ENCODE results near the gene TRIM65. TPM values are rescaled to one million over a fixed set of nuclear protein-coding genes. Genes with fewer than 3 reads are reported as not detected.

TRIM65 gene
- total and polyA plus RNA-seq, 2 of the 13 experiments (the other 11 are each of a cell fraction or from before 2014, with no cell fraction given): 10.3 to 22.4 TPM

GRCh38 chr17:75927286-75927922 is 30.7 kb upstream of the TRIM65 start (continued):
- no peak for TF ChIP-seq ZNF205 (CRISPR knock-in tag; IDR thresholded peaks at IDR 0.05)
- TF ChIP-seq POGK (CRISPR knock-in tag; conservative IDR thresholded peaks at IDR 0.05): 0 out of 2 replicates have a peak, but pooled peaks have one; percentile 29
- TF ChIP-seq PHF21A (CRISPR knock-in tag; IDR thresholded peaks at IDR 0.05): no peak
- no peak for TF ChIP-seq SMAD3 (CRISPR knock-in tag; IDR thresholded peaks at IDR 0.05)
- TF ChIP-seq IKZF5 (CRISPR knock-in tag; IDR thresholded peaks at IDR 0.05): peak; percentile 25; the same call in 1 of the 2 replicates
- TF ChIP-seq ZNF274 (CRISPR knock-in tag; IDR thresholded peaks at IDR 0.05): 0 out of 2 replicates have a peak, but pooled peaks have one; percentile 18
- 0 out of 2 replicates have a peak, but pooled peaks have one; percentile 20 for TF ChIP-seq ZNF263 (CRISPR knock-in tag; IDR thresholded peaks at IDR 0.05)
- TF ChIP-seq ZBTB26 (CRISPR knock-in tag; IDR thresholded peaks at IDR 0.05; ENCODE audit: borderline replicate concordance): no peak
- no peak for TF ChIP-seq NFE2 (CRISPR knock-in tag; IDR thresholded peaks at IDR 0.05)
- TF ChIP-seq ZBTB40 (IDR thresholded peaks at IDR 0.05): no peak
- TF ChIP-seq ZBTB40 (CRISPR knock-in tag; IDR thresholded peaks at IDR 0.05): no peak
- TF ChIP-seq HOXA7 (CRISPR knock-in tag; IDR thresholded peaks at IDR 0.05): no peak
- no peak for TF ChIP-seq ZNF552 (CRISPR knock-in tag; IDR thresholded peaks at IDR 0.05; ENCODE audit: borderline replicate concordance)
- peak; percentile 61; the same call in 1 of the 2 replicates for TF ChIP-seq ATF2 (CRISPR knock-in tag; IDR thresholded peaks at IDR 0.05)
- no peak for TF ChIP-seq ZNF703 (CRISPR knock-in tag; IDR thresholded peaks at IDR 0.05; ENCODE audit: borderline replicate concordance)

All from HepG2 (cell line).